HG03175 (cell line): Measurements from ENCODE around the gene EIF2D.
"Not testable (repeated sequence)": the region's sequence is repeated elsewhere in the genome, so short reads cannot be mapped to it uniquely, and the experiment has no call there.

Experiments
- ATAC-seq: cut with Tn5 transposase; IDR thresholded peaks from one replicate; pipeline ENCODE4 v1.9.1; 2021; ENCODE audit warnings: mild to moderate bottlenecking, moderate library complexity; ENCODE audit not compliant: unreplicated experiment

The EIF2D gene

GRCh38 chr1:206636671-206637070 is 24.4 kb upstream of the EIF2D start:
- no peak for ATAC-seq

- ATAC-seq = no peak
Observed at GRCh38 chr1:206635978-206636345, 23.7 kb upstream of the EIF2D start.

- peak; percentile 94 for ATAC-seq
Observed at GRCh38 chr1:206635080-206635977, 23.1 kb upstream of the EIF2D start, which contains the start of gene DYRK3. TSS of gene DYRK3 (plus strand) at chr1:206635536. CDS start at chr1:206635704, 168 bp downstream.

GRCh38 chr1:206634365-206635079 is 22.3 kb upstream of the EIF2D start:
- no peak for ATAC-seq

- ATAC-seq = no peak
Observed at GRCh38 chr1:206633708-206634121, 21.4 kb upstream of the EIF2D start.

GRCh38 chr1:206631085-206631509 is 18.8 kb upstream of the EIF2D start:
- ATAC-seq = no peak

GRCh38 chr1:206628916-206629315 is 16.7 kb upstream of the EIF2D start:
- ATAC-seq = no peak

GRCh38 chr1:206626396-206626795 is 14.1 kb upstream of the EIF2D start:
- ATAC-seq = not testable (repeated sequence)

GRCh38 chr1:206609229-206609991 is 2.9 kb downstream of the EIF2D start:
- no peak for ATAC-seq

GRCh38 chr1:206608108-206608698 is 4.1 kb downstream of the EIF2D start:
- ATAC-seq = no peak

- ATAC-seq = peak; percentile 42
Observed at GRCh38 chr1:206606867-206607266, 5.4 kb downstream of the EIF2D start.

- ATAC-seq = no peak
Observed at GRCh38 chr1:206604861-206605260, 7.4 kb downstream of the EIF2D start.

GRCh38 chr1:206600527-206600926 is 11.7 kb downstream of the EIF2D start:
- ATAC-seq = no peak

GRCh38 chr1:206596319-206596666 is 16.0 kb downstream of the EIF2D start:
- no peak for ATAC-seq

GRCh38 chr1:206595581-206596318 is 16.5 kb downstream of the EIF2D start:
- ATAC-seq = no peak

GRCh38 chr1:206593351-206593925 is 18.8 kb downstream of the EIF2D start:
- ATAC-seq = no peak

- no peak for ATAC-seq
Observed at GRCh38 chr1:206591696-206592095, 20.6 kb downstream of the EIF2D start.

- ATAC-seq = no peak
Observed at GRCh38 chr1:206591226-206591625, 21.0 kb downstream of the EIF2D start.

- no peak for ATAC-seq
Observed at GRCh38 chr1:206590025-206590758, 22.1 kb downstream of the EIF2D start.
